HPDE6-E6E7 (cell line): Measurements from ENCODE around the gene STARD3.
"Not testable (repeated sequence)": the region's sequence is repeated elsewhere in the genome, so short reads cannot be mapped to it uniquely, and the experiment has no call there.

Experiments used
- DNase-seq: peaks from one replicate; pipeline ENCODE4 v3.0.0; 2011; ENCODE audit warnings: missing footprints; ENCODE audit errors: extremely low spot score

STARD3 gene

GRCh38 chr17:39695089-39695474, 58.1 kb downstream of the STARD3 start:
- DNase-seq: no peak

DNA sequence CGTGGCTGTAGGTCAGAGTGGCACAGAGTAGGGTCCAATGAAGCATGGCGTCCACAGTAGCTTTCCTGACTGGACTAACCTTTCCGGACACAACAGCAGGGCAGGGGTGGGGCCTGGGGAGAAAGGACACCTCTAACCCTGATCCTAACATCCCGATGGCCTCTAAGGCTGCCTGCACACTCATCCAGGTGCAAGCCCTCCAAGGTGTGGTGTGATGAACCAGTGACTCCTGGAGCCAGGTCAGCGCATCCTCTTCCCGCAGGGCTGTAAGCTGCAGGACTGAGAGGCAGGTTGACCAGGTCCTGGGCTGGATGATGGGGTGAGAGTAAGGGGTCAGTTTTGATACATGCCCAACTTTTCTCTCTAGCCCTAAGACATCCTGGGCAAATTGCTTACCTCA, 59.8 kb downstream of the STARD3 start:
- DNase-seq: no peak

DNA sequence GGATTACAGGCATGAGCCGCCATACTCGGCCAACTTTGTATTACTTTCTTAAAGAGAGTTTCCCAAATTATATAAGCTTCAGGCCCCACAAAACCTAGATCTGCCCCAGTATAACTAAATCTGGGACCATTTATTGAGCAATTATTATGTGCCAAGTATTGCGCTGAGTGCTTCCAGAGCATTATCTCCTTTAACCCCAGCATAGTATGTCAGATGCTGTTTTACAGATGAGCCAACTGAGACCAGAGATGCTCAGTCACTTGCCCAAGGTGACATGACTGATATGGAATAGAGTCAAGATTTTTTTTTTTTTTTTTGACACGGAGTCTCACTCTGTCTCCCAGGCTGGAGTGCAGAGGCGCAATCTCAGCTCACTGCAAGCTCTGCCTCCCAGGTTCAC, 61.0 kb downstream of the STARD3 start:
- DNase-seq: no peak

- DNase-seq: not testable (repeated sequence)
Measured at GRCh38 chr17:39699157-39699817, 62.3 kb downstream of the STARD3 start.

GRCh38 chr17:39699818-39700147, 62.8 kb downstream of the STARD3 start, which contains the start of gene ERBB2:
TSS of gene ERBB2 (plus strand) at chr17:39700064. CDS start at chr17:39700239, 175 bp downstream.
- peak; percentile 72 for DNase-seq

- DNase-seq: no peak
Measured at GRCh38 chr17:39700148-39700987, 63.4 kb downstream of the STARD3 start.

GRCh38 chr17:39701012-39701783, 64.3 kb downstream of the STARD3 start:
- no peak for DNase-seq

DNA sequence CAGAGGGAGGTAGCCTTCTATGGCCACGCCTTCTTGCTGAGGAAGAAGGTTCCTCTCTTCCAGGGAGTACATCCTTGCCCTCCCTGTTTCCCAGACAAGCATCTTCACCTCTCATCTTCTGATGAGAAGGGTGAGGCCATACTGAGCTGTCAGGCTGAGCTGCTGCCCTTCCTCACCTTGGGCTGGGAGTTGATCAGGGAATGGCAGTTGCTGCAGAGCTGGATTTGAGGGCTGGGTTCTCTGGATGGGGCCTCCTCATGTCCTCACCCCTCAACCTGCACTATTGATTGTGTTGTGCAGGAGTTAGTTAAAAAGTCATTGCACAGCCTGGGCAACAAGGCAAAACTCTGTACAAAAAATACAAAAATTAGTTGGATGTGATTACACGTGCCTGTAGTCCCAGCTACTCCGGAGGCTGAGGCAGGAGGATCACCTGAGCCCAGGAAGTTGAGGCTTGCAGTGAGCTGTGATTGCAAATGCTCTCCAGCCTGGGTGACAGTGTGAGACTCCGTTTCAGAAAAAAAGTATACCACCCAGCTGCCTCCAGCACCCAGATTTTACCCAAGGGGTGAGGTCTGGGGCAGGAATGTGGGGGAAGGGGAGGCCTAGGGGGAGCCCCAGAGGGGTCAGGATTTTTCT, 65.0 kb downstream of the STARD3 start:
- DNase-seq: no peak

DNA sequence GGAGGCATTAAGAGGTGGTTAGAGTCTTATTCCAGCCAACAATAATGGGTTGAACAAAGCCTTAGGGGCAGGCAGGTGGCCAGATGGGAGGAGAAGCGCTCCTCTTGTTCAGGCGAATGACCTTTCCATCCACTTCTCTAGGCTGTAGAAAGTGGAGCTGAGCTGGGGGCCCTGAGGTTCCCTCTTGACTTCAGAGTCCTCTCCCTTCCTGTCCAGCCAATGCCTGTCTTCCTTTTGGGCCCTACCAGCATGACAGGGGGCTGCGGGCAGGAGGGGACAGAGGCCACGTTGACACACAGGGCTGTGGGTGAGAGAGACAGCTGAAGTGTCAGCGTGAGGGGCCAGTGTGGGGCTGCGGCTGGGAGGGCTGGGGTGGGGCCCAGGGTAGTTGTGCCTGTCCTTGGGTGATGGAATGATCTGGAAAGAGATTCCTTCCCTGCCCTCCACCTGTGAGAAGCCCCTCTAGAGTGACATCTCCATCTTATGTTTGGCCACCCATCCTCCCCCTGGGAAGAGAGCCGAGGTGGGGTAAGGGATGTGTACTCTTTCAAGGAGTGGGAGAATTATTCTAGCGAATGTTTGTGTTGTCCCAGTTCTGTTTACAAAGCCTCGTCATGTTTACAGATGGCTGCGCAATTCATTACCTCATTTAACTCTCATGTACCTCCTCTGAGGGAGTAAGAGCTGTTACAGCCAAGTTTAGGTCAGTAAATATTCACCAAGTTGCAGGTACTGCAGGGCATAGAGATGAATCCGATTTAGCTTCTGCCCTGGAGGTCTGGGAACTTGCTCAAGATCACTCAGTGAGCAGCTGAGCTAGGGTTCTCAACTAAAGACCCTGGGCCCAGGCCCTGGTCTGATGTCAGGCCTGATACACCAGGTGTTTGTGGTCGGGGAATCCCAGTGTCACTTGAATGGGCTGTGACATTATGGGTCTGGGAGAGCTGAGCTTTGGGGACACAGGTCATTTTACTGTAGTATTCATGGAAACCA, 66.3 kb downstream of the STARD3 start:
- no peak for DNase-seq

DNA sequence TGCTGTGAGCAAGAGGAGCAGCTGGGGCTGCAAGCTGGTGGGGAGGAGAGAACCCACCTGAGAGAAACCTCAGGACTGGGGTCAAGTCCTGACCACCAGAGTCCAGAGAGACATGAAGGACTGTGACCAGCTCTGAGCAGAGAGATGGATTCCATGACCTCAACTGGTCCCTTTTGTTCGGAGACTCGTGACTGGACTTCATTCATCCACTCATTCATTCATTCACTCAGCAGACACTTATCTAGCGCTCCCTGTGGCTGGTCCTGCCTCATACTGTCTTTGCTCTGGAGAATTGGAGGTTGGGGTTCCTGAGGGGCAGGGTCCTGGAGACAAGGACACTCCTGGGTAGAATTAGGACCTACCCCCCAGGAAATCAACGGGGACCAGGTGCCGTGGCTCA, 67.0 kb downstream of the STARD3 start:
- no peak for DNase-seq

- DNase-seq: no peak
Measured at GRCh38 chr17:39704821-39705551, 68.0 kb downstream of the STARD3 start.

- DNase-seq: peak; percentile 91
Measured at GRCh38 chr17:39705786-39706348, 68.9 kb downstream of the STARD3 start.

DNA sequence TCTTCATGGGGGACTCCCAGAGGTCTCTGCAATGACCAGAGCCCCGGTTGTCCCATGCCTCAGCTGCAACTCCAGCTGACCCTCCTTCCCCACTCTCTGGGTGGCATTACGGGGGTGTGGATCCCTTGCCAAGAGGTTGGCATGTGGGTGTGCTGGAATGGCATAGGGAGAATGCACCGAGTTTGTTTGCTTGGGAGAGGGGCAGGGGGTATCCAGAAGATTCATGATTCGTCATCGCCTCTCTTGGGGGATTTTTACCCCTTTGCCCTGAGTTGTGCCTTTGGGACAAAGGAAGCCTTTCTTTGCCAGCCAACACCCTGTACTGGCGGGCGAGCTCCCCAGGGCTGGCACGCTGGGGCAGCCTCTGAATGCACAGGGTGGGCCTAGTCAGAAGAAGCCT, 69.4 kb downstream of the STARD3 start:
- DNase-seq: no peak

DNA sequence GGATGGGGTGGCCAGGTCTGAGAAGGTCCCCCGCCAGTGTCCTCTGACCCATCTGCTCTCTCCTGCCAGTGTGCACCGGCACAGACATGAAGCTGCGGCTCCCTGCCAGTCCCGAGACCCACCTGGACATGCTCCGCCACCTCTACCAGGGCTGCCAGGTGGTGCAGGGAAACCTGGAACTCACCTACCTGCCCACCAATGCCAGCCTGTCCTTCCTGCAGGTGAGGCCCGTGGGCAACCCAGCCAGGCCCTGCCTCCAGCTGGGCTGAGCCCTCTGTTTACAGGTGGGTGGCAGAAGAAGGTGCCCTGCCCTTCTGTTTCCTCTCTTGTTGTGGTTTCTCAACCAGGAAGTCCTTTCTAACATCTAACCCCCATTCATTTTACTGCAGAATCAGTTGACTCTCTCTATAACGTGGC, 70.0 kb downstream of the STARD3 start:
- DNase-seq: no peak

DNA sequence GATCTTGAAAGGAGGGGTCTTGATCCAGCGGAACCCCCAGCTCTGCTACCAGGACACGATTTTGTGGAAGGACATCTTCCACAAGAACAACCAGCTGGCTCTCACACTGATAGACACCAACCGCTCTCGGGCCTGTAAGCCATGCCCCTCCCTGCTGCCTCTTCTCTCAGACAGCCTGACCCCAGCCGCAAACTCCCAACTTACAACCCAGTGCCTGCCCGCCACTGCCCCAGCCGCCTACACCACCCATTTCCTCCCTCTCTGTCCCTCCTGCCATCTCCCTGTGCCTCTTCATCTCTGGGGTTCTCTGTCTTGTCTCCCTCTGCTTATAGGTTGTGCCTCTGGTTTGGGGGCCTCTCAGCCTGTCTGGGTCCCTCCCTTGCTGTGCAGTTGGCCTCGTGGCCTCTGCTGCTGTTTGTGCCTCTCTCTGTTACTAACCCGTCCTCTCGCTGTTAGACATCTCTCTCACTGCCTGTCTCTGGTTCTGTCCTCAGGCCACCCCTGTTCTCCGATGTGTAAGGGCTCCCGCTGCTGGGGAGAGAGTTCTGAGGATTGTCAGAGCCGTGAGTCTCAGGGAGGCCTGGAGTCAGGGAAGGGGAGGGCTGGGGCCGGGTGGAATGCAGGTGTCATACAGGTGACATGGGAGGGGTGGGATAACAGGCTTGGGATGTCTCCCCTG, 72.5 kb downstream of the STARD3 start:
- DNase-seq: no peak

DNA sequence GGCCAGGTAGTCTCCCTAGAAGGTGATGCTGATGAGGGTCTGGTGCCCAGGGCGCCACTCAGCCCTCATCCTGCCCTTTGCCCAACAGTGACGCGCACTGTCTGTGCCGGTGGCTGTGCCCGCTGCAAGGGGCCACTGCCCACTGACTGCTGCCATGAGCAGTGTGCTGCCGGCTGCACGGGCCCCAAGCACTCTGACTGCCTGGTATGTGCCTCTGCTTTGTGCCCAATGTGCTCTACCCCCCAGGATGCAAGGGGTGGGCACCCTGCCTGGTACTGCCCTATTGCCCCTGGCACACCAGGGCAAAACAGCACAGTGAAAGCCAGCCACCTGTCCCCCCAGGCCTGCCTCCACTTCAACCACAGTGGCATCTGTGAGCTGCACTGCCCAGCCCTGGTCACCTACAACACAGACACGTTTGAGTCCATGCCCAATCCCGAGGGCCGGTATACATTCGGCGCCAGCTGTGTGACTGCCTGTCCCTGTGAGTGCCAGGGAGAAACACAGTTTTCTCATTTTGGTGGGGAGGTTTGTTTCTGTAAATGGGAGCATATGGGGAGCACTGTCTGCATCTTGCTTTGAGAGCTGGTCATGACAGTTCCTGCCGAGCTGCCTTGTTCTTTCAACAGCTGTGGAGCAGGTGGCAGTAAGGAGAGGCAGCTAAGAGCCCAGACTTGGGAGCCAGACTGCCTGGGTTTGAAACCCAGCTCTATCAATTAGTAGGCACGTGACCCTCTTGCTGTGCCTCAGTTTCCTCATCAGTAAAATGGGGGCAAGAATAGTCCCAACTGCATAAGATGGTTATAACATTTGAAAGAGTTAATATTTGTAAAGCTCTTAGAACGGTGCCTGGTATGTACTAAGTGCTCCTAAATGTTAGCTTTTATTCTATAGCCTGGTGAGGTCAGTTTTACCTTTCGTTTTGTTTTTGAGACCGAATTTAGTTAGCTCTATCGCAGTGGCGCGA, 73.3 kb downstream of the STARD3 start:
- no peak for DNase-seq

- DNase-seq: not testable (repeated sequence)
Measured at GRCh38 chr17:39711071-39711470, 74.1 kb downstream of the STARD3 start.

GRCh38 chr17:39711851-39712250, 74.9 kb downstream of the STARD3 start:
- DNase-seq: no peak
